CD1c-positive myeloid dendritic cell (primary cell): ENCODE data around the gene ARHGAP6.
A peak's percentile ranks its signal among the peaks of the same experiment; 100 is the strongest.
"Not testable (repeated sequence)": the region's sequence is repeated elsewhere in the genome, so short reads cannot be mapped to it uniquely, and the experiment has no call there.

Experiments used
- DNase-seq: peaks from one replicate; pipeline ENCODE4 v3.0.0-alpha.2; 2016; ENCODE audit errors: extremely low spot score

The ARHGAP6 gene

DNA sequence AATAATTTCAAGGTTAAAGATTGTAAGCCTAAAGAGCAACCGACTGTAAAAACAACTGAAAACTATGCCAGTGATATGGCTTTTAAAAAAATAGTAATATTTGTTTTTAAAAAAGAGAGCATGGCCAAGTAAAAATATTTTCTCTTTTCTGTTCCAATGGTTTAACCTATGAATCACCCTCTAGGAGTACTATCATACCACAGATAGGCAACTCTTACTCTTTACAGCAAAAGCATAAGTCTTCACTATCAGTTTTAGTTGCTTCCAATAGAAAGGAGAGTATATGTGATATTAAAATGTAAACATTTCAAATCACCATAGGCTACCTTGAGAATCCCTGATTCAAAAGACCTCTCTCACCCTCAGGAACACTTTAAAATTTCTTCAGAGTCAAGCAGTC, 269.9 kb downstream of the ARHGAP6 start:
- DNase-seq, result no peak

DNA sequence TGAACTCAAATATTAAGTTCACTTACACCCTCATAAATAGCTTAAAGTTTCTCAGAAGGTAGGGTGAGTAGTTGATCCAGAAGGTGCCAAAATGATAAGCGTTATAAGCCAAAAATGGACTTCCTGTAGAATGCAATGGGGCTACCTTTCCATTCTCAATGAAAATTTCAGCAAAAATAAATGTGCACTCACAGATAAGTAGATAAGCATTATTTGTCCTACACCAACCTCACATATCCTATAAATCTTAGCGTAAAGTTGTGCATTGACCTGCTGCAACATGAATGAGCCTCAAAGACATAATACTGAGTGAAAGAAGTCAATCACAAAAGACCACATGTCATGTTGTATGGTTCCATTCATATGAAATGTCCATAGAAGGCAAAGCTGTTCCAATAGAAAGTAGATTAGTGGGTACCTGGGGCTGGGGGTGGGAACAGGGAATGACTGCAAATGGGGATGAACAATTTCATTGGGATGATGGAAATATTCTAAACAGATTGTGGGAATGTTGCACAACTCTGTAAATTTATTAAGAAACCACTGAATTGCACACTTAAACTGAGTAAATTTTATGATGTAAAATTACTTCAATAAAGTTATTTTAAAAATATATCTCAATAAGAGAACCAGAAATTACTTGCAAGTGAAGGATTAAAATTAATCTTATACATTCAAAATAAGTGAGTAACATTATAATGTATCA, 271.6 kb downstream of the ARHGAP6 start:
- no peak for DNase-seq

GRCh38 chrX:11386812-11387211, 278.9 kb downstream of the ARHGAP6 start:
- no peak for DNase-seq

- DNase-seq, result no peak
These were observed 279.7 kb downstream of the ARHGAP6 start for GRCh38 chrX:11386001-11386523.

DNA sequence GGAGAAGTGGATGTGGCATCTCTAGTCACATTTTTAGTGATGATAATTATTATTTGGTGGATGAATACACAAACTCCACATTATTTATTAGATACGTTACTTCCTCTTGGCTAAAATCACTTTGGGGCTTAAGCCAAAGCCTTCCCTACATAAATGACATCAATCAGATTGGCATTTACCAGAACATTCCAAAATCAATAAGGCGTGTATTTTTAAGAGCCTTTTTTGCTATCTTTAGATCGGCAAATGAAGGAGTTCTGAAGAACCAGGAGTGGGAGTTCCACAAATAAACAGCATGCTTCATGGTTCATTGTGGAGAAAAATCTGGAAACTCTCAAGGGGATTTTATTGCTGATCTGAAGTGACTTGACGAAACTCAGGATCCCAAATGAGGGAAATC, 282.8 kb downstream of the ARHGAP6 start:
- DNase-seq, result no peak

DNA sequence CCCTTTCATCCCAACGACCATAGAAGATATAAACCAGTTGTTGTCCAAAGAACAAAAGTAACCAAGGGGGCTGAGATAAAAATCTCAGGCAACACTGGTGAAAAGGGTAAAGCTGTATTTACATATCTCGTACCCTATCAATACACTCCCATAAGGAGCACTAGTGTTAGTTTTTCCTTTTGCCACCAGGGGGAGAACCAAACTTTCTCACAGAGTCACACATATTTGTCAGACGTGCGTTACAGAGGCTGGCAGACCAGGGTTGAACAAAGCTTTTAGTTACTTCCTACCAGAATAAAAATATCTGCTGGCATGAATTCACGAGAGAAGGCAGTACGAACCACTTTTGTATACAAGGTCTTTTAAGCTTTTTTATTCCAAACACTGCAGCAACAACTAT, 284.3 kb downstream of the ARHGAP6 start:
- peak; percentile 61 for DNase-seq

GRCh38 chrX:11380187-11380844, 285.4 kb downstream of the ARHGAP6 start:
- peak; percentile 48 for DNase-seq

DNA sequence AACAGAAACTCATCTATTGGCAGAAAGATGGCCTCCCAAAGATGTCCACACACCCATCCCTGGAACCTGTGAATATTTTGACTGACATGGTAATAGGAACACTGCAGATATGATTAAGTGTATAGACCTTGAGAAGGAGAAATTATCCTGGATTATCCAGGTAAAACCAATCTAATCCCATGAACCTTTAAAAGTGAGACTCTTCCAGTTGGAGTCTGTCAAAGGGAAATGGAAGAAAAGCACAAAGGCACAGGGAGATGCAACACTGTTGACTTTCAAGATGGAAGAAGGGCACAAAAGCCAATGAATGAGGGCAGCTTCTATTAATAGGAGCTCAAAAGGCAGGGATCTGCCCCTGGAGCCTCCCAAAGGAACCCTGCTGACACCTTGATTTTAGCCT, 289.6 kb downstream of the ARHGAP6 start:
- DNase-seq, result no peak

DNA sequence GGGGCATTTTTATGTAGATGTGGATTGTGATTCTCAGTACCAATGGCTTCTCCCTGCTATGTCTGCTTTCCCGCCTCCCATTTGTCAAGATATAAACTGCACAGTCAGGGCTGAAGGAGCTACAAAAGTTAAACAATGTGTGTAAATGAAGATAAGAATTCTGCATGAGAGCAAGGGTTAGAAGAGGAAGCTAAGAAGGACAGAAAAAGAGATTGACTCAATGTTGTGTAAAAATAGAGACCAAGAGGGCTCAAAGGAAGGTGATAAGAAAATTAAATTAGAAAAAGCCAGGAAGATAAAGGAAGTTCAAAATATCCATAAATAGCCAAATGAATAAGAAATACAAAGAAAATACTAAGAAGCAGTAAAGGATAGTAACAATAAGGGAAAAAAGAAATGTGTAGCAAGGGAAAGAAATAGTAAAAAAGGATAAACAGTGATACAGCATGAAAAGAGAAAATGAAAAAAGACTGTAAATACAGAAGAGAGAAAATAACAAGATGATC, 290.1 kb downstream of the ARHGAP6 start:
- DNase-seq, result no peak

DNA sequence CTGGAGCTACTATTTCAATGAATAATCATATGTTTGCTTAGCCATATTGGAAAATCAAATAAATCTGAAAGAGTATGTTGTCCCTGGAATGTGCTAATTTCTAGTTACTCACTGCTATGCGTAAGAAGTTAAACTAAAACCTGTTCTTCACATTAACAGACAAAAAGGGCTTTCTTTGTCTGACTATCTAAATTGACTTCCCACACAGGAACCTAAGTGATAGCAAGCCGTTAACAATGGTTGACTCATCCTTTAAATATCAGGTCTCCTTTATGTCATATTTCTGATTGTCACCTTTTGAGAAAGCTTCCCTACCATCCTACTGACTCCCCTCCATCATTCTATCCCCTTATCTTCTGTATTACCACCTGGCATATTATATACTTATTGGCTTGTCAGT, 291.1 kb downstream of the ARHGAP6 start:
- no peak for DNase-seq

- no peak for DNase-seq
These were observed 294.6 kb downstream of the ARHGAP6 start for GRCh38 chrX:11371106-11371505.

DNA sequence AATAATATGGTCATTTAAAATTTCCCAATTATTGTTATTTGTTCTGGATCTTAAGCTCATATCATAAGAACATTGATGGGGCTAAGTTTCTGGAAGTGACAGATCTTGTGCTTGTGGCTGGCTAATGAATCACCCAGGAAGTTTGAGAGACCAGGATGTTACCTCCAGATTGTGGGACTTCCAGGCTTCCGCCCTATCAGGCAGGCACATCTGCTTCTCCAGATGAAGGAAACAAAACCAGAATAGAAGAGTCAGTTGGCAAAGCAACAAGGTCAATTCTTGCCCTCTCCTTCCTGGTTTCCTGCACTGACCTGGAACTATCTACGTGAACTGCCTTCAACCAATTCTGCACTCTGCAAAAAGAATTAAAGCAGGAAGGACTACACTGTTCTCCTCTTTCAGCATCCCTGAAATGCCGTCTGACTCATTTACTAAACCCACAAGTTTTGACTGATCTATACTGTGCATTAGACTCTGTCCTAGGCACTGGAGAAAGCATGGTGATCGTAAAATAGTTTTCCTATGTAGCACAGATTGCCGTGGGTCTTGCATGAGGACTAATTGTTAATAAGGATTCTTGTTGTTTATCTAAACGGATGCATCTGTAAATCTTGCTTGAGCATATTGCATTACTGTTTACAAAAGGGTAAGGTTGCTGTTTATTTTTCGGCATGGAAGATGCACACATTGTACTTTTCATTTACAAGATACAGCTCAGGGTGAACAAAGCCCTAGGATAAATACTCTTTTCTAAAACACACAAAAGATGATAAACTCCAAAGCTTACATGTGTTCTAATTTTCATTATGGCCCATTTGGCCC, 297.9 kb downstream of the ARHGAP6 start:
- no peak for DNase-seq

GRCh38 chrX:11366998-11367595, 298.6 kb downstream of the ARHGAP6 start:
- no peak for DNase-seq

DNA sequence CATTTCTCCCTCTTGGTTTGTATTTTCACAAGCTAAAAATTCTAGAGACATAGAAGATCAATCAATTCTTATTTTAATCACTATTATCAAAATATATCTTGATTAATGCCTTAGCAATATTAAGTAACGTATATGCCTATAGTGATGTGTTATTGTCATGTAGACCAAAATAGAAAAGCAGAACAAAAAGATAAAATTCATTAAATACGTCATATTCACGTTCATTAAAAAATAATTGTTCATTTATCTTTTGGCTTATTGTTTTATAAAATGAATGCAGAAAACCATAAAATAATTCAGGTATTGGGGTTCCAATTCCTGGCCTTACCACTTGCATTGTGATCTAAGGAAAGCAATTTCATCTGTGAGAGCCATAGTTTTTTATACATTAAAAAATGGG, 300.3 kb downstream of the ARHGAP6 start:
- DNase-seq, result no peak

DNA sequence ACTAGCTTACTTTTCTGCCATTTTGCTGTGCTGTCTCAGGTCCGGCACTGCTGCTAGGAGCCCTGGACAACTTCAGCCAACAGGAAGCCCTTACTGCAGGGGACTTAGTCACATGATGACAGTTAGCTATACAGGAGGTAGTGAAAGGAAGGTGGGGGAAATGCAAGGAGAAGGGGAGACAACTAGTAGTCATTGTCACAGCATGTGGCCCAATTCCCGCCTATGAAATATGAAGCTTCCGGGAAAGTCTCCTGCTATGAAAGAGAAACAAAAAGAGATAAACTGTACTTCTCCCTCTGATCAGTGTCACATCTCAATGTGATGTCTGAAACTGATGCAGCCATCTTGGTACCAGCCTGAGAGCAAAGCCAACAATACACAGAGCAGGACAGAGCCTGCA, 300.9 kb downstream of the ARHGAP6 start:
- no peak for DNase-seq

DNA sequence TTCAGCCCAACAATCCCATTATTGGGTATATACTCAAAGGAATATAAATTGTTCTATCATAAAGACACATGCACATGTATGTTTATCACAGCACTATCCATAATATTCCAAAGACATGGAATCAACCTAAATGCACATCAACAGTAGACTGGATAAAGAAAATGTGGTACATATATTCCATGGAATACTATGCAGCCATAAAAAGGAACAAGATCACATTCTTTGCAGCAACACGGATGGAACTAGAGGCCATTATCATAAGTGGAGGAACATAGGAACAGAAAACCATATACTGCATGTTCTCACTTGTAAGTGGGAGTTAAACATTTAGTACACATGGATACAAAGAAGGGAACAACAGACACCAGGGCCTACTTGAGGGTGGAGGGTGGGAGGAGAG, 301.9 kb downstream of the ARHGAP6 start:
- not testable (repeated sequence) for DNase-seq

- peak; percentile 70 for DNase-seq
These were observed 302.6 kb downstream of the ARHGAP6 start for GRCh38 chrX:11363069-11363594.

GRCh38 chrX:11361666-11362065, 304.1 kb downstream of the ARHGAP6 start:
- DNase-seq, result not testable (repeated sequence)

DNA sequence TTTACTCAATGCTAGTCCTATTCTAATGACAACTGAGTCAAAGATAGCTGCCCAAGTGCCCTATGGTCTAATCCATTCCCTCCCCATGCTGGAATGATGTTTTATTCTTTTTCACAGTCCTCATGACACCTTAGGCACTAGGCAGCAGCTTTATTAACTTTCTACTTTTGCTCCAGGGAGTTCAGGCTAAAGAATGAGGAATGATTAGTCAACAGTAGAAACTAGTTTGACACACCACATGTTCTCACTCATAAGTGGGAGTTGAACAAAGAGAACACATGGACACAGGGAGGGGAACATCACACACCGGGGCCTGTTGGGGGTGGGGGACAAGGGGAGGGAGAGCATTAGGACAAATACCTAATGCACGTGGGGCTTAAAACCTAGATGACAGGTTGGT, 309.8 kb downstream of the ARHGAP6 start:
- DNase-seq, result not testable (repeated sequence)

GRCh38 chrX:11355259-11355909, 310.3 kb downstream of the ARHGAP6 start:
- no peak for DNase-seq

DNA sequence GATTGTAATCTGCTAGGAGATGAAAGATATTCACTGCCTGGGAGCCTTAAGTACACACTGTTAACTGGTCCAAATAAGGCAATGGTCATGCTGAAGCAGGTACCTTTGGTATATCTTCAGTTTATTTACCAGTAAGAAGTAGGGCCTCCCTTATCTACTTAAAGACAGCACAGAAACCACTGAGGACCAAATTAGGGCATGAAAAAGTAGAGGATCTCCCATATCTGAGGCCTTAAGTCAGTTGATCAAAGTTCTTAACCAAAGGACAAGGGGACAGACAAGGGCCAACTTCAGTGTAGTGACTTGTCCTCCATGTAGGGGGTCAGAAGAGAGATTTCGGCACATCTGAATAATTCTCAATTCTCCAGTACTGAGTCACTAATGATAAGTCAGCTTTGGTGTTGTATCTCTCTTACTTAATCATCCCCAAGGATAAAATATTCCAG, 313.4 kb downstream of the ARHGAP6 start:
- no peak for DNase-seq
